ENCODE results near the gene SEMA3A.

DNA sequence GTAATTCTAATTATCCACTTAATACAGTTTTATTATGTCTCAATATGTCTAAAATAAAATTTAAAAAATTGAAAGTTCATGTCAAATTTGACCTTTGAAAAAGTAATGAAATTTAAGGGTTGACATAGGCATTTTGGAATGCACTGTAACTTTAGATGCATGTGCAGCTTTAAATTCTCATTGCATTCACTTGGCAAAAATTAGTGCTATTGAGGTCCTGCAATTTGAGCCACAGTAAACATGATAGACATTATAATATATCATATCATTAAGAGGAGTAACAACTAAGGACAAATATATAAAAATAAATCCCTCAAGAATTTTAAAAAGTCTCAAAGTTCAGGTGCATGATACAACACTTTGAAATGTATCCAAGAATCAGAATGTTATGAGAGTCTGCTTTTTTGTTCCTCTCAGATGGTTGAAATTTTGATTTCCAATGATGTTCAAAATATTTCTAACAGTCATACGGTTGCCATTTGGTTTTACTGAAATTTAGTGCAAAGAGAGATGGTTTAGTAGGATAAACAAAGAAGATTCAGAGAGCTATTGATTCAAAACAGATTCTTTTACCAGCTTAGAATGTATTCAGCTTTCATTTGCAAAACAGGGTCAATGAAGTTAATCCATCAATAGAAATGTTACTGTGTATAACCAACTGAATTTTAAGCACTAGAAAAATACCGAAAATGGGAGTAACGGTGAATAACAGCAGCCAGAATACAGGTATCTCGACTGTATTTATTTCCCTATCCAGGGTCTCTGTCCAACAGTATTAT is 71.8 kb downstream of the SEMA3A start:
- TF ChIP-seq POLR2A (IDR thresholded peaks at IDR 0.05) (no peak), EP300 (IDR thresholded peaks at IDR 0.05) (no peak)
- TF ChIP-seq, protein P1, sequence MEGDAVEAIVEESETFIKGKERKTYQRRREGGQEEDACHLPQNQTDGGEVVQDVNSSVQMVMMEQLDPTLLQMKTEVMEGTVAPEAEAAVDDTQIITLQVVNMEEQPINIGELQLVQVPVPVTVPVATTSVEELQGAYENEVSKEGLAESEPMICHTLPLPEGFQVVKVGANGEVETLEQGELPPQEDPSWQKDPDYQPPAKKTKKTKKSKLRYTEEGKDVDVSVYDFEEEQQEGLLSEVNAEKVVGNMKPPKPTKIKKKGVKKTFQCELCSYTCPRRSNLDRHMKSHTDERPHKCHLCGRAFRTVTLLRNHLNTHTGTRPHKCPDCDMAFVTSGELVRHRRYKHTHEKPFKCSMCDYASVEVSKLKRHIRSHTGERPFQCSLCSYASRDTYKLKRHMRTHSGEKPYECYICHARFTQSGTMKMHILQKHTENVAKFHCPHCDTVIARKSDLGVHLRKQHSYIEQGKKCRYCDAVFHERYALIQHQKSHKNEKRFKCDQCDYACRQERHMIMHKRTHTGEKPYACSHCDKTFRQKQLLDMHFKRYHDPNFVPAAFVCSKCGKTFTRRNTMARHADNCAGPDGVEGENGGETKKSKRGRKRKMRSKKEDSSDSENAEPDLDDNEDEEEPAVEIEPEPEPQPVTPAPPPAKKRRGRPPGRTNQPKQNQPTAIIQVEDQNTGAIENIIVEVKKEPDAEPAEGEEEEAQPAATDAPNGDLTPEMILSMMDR (IDR thresholded peaks at IDR 0.05): no peak

All from ovary (tissue), 3 donors.